Activated naive CD4-positive, alpha-beta T cell (primary cell): ENCODE data around the gene MRPS9.

ENCODE experiments used
- DNase-seq, 4 experiments: peaks; one replicate each; lab custom pipeline; 2025; lab: John Stamatoyannopoulos, UW

The MRPS9 gene

GRCh38 chr2:105078906-105079495 lies 41.1 kb downstream of the MRPS9 start:
- DNase-seq = no peak

- no peak for DNase-seq
Measured at GRCh38 chr2:105080461-105080860, 42.6 kb downstream of the MRPS9 start.

- DNase-seq = no peak
Measured at GRCh38 chr2:105081006-105081601, 43.2 kb downstream of the MRPS9 start.

- no peak for DNase-seq
Measured at GRCh38 chr2:105082107-105082506, 44.2 kb downstream of the MRPS9 start.

- DNase-seq = no peak
Measured at GRCh38 chr2:105085525-105085924, 47.7 kb downstream of the MRPS9 start.

- DNase-seq = no peak
Measured at GRCh38 chr2:105087273-105087672, 49.4 kb downstream of the MRPS9 start.

- DNase-seq = no peak
Measured at GRCh38 chr2:105090091-105090490, 52.2 kb downstream of the MRPS9 start.

- DNase-seq = no peak
Measured at GRCh38 chr2:105092797-105093196, 54.9 kb downstream of the MRPS9 start.

- DNase-seq = no peak
Measured at GRCh38 chr2:105099153-105099552, 61.3 kb downstream of the MRPS9 start.

GRCh38 chr2:105100046-105100840 lies 62.4 kb downstream of the MRPS9 start:
- no peak for DNase-seq

- DNase-seq = no peak
Measured at GRCh38 chr2:105102001-105102400, 64.1 kb downstream of the MRPS9 start.

- DNase-seq = no peak
Measured at GRCh38 chr2:105102963-105103421, 65.1 kb downstream of the MRPS9 start.

- DNase-seq = no peak
Measured at GRCh38 chr2:105103481-105103880, 65.6 kb downstream of the MRPS9 start.

GRCh38 chr2:105104208-105104731 lies 66.4 kb downstream of the MRPS9 start:
- DNase-seq = no peak

GRCh38 chr2:105110295-105110829 lies 72.5 kb downstream of the MRPS9 start:
- no peak for DNase-seq

- no peak for DNase-seq
Measured at GRCh38 chr2:105111365-105112150, 73.7 kb downstream of the MRPS9 start.

GRCh38 chr2:105112345-105112744 lies 74.5 kb downstream of the MRPS9 start:
- DNase-seq = no peak

- no peak for DNase-seq
Measured at GRCh38 chr2:105113616-105114291, 75.9 kb downstream of the MRPS9 start.

- no peak for DNase-seq
Measured at GRCh38 chr2:105114551-105114950, 76.7 kb downstream of the MRPS9 start.

- no peak for DNase-seq
Measured at GRCh38 chr2:105116348-105116747, 78.5 kb downstream of the MRPS9 start.

- DNase-seq = no peak
Measured at GRCh38 chr2:105117565-105117964, 79.7 kb downstream of the MRPS9 start.
